Hepatic stellate cell (primary cell): Measurements from ENCODE around the gene ATRAID.
A peak's percentile ranks its signal among the peaks of the same experiment; 100 is the strongest.
"Not testable (repeated sequence)": the region's sequence is repeated elsewhere in the genome, so short reads cannot be mapped to it uniquely, and the experiment has no call there.

ENCODE experiments used
- DNase-seq: peaks from one replicate; pipeline ENCODE4 v3.0.0; 2011; ENCODE audit warnings: low spot score

ATRAID gene

DNA sequence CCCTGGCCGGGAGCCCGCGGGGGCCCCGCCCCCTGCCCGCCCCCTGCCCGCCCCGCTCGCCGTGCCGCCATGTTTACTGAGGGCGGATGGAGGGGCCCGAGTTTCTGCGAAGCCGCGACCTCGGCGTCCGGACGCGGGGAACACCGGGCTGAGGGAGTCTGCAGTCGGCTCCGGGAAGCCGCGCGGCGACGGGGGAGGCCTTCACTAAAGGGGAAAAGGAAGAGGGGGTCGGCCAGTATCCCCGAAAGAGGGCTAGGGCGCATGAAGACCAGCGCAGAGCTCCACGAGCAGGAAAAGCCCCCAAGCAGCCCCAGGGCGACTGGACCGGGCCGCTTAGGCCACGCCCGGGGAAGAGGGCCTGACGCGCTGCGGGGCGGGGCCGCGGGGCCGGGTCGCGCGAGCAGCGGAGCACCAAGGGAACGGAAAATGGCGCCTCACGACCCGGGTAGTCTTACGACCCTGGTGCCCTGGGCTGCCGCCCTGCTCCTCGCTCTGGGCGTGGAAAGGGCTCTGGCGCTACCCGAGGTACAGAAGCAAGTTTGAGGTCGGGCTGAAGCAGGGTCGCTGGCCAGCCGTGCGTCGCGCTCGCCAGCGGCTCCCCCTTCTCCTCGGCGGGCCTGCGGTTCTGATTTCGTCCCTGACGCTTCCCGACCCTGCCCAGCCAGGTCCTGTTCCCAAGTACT lies at the start of gene ATRAID, which contains the start of gene SLC5A6:
Gene ATRAID, plus strand, starts transcription at position 99 of the 683 bp plus-strand sequence. Its CDS starts 328 bp downstream, at position 427.
Gene SLC5A6, minus strand, starts transcription at position 326 of the 683 bp plus-strand sequence. CDS start 4,618 bp downstream, outside the sequence.
- peak; percentile 98 for DNase-seq

DNA sequence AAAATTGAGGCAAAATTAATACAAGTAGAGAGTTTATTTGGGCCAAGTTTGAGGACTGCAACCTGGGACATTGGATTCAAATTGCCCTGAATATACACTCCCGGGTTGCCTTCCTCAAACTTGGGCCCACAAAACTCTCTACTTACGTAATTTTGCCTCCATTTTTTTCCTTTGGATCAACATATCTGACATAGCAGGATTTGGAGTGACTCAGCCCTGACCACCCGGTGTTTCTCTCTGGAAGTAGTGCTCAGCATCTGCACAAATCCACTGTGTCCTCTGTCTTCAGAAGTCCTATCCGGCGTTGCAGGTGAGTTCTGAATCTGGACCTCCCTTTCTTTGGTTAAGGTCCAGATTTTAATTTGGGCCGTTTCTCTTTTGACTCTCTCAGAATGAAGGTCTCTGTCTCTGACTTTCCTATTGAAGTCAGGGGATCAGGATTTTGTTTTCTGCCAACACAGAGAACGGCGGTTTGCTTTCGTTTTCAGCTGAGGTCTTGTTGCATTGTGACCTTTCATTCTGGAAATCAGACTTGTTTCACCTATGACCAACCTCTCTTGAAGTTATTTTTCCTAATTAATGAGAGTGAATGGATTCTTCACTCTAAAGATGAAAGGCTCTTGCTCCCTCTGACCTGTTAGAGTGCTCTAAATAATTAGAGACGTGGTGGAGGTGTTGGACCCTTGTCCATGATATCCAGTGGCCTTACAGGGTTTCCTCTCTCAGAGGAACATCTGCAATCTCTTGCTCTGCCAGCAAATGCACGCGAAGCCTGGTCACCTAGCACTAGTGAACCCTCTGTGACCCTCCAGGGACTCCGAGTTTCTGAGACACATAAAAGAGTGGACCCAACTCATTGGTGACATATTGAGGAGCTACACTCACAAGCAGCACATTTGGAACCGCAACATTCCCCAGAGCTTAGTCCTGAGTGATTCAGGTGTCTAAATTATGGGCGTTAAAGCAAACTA lies 49.4 kb upstream of the ATRAID start:
- peak; percentile 55 for DNase-seq

DNA sequence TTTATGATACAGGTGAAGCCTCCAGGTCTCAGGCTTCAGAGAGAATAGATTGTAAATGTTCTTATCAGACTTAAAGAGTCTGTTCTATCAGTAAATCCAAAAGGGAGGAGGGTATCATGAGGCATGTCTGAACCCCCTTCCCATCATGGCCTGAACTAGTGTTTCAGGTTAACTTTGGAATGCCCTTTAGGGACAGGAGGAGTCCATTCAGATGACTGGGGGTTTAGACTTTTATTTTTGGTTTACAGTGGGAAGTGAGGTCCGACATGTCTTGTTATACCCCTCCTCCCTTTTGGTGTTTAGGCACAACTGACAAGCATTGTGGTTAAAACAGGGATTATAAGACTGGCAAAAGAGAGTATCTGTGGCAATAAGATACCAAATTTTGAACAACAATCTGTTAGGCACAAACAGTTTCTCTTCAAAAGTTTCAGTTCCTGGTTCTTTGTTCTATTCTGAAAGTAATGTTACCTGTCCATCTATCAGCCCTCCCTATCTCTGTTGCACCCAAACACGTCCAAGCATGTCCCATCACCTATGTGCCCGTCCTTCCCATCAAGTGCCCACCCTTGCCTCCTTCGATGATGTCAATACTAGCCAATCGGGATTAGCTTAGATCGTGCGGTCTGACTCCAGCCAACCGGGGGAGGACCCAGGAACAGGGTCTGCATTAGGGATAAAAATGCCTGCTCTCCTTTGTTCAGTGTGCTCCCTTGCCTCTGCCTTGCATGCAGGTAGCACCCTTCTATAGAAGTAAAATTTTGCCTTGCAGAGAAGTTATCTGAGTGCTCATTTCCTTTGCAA lies 46.7 kb upstream of the ATRAID start:
- no peak for DNase-seq

DNA sequence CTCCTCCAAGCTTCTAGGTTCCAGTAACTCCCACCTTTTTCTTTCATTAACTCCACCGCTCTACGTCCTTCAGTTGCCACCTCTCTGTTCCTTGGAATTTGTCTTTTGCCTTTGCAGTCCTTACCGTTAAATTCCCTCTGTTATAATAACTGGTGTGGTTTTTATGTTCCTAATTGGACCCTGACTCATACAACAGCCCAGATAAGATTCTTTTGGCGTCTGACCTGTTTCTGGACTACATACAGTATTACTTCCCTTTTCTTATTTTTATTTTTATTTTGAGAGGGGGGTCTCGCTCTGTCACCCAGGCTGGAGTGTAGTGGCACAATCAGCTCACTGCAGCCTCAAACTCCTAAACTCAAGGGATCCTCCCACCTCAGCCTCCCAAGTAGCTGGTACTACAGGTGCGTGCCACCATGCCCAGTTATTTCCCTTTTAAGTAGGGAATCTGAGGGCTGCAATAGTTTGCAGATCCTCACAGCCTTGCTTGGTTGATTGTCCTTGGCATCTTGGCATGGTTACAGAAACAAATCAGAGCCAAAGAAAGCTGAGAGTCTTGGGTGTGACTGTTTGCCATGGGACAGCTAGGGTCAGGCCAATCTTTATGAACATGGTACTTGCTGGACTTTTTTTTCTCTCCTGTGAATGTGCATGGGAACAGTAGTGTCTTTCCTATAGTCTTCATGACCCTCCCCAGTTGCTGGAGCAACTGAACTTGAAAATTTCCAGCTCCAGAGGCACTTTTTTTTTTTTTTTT lies 41.1 kb upstream of the ATRAID start:
- no peak for DNase-seq

DNA sequence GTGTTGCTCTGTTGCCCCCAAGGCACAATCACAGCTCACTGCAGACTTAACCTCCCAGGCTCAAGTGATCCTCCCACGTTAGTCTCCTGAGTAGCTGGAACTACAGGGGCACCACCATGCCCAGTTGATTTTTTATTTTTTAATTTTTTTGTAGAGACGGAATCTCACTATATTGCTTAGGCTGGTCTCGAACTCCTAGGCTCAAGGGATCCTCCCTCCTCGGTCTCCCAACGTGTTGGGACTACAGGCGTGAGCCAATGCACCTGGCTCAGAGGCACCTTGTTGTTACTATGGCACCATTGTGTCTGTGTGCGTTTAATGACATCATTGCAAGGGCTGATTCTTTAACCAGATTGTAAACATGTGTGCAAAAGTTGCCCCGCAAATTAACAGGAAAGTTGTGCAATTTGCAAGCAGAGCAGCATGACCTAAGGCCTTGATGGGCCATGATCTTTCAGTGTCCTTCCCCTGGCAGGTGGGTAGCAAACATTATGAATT lies 40.4 kb upstream of the ATRAID start:
- no peak for DNase-seq

DNA sequence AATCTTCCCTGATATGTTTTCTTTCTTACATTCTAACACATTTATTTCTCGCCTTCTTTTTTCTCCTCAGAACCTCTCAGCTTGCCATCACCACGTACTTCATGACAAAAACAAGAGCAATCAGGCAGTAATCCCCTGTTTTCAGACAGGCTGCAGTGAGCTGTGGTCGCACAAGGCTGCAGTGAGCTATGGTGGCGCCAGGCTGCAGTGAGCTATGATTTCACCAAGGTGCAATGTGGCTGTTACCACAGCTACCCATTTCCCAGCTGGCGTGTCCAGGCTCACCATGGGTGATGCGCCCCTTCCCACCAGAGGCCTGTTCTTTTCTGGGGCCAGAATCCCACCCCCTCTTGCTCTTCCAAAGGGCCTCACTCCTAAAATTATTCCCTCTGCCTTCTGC lies 37.2 kb upstream of the ATRAID start:
- DNase-seq, result no peak

DNA sequence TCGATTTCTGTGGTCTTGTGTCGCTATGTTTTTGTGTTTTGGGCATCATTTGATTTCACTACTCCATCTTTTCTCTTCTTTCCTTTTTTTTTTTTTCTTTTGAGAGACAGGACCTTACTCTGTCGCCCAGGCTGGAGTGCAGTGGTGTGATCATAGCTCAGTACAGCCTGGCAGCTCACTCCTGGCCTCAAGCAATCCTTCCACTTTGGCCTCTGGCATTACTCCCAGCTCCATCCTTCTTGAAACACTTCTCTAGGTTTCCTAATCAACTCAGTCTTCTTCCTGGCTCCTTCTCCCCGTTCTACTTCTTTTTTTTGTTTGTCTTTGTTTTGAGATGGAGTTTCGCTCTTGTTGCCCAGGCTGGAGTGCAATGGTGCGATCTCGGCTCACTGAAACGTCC lies 36.5 kb upstream of the ATRAID start:
- DNase-seq, result no peak

GRCh38 chr2:27175781-27176180 lies 36.1 kb upstream of the ATRAID start:
- not testable (repeated sequence) for DNase-seq

DNA sequence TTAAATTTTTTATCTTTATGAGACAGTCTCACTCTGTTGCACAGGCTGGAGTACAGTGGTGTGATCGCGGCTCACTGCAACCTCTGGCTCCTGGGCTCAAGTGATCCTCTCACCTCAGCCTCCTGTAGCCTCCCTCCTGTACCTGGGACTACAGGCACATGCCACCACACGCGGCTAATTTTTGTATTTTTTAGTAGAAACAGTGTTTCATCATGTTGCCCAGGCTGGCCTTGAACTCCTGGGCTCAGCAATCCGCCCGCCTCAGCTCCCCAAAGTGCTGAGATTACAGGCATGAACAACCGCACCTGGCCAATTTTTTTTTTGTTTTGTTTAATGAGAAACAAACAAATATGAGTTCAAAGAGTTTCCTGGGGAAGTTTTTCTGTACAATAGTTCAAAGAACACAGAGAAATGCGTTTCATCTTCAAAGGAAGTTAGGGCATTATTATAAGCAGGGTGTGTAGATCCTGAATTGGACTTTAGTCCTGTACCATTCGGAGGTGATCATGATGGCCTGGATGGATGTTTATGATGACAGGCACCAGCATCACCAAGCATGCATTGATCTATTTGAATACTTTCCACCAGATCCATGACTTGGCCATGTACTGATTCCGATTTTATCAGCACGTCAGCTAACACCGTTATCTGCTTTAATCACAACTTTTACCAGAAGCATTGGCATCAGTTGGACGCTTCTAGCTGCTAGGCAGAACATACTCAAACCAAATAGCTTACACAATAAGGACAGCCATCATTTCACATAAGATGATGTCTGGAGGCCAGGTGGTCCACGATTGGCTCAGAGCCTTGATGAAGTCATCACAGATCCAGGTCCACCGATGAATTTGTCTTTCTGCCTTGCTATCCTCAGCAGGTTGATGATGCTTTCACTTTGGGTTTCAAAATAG lies 34.1 kb upstream of the ATRAID start:
- DNase-seq, result no peak

DNA sequence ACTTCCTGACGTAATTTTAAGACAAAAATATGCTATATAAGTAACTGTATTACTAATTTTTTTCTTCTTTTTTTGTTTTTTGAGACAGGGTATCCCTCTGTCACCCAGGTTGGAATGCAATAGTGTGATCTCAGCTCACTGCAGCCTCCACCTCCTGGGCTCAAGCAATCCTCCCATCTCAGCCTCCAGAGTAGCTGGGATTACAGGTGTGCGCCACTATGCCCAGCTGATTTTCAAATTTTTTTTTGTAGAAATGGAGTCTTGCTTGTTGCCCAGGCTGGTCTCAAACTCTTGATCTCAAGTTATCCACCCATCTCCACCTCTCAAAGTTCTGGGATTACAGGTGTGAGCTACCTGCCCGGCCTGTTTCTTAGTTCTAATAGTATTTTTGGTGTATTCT lies 33.4 kb upstream of the ATRAID start:
- no peak for DNase-seq

DNA sequence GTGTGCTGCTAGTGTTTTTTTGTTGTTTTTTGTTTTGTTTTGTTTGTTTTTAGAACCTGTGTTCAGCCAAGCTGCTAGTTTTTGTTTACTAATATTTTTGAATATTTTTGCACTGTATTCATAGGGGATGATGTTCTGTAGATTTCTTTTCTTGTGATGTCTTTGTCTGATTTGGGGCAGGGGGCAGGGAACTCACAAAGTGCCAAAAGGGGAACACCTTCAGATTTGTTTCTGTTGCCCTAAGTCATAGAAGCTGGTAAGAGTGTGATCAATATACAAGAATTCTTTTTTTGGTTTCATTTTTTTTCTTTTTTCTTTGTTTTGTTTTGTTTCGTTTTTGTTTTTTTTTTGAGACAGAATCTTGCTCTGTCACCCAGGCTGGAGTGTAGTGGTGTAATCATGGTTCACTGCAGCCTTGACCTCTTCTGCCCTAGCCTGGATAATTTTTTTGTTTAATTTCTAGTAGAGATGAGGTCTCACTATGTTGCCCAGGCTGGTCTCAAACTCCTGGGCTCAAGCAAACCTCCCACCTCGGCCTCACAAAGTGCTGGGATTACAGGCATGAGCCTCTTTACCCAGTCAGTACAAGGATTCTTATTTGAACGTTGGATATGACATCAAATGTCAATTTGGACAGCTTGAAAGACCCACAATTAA lies 32.4 kb upstream of the ATRAID start:
- no peak for DNase-seq

DNA sequence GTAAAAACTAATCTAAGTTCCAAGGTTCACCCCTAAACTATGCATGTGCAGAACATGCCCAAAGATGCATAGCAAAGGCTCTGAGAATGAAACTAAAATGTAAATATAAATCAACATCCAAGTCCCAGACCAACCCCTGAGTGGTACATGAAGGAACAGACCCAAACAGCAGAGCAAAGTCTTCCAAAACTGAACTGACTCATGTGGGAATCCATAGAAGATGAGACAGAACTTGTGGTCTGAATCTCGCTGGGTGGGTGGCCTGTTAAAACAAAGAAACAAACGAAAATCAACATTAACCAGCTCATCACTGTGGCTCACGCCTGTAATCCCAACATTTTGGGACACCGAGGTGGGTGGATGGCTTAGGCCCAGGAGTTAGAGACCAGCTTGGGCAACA lies 29.5 kb upstream of the ATRAID start:
- peak; percentile 41 for DNase-seq

- no peak for DNase-seq
These were observed 27.7 kb upstream of the ATRAID start for GRCh38 chr2:27184115-27184514.

DNA sequence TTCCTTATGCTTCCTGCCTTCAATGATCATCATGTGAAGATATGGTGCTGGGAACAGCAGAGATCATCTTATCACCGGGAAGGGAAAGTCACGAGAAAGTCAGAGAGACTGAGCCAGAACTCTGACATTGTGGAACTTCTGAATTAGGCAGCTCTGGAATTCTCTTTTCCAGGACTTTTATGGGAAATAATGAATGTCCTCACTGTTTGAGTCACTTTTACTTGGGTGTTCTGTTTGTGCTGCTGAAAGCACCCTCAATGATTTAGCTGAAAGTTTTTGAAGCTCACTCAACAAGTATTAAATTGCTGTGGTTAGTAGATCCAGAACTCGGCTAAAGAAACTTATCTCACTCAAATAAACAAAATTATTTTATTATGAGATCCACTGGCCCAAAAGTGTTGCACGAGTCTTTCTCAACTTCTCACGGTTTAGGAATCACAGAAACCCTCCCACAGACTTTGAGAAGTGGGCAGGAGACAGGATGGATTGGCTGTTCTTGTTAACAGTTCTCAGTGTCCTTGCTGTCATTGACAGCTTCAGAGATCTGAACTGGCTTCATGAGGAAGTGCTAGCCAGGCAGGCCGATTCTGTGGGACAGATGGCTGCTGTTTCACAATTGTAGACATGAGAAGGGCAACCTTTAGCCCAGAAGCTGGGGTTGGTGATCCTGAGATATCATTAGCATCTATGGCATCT lies 26.4 kb upstream of the ATRAID start:
- peak; percentile 67 for DNase-seq

DNA sequence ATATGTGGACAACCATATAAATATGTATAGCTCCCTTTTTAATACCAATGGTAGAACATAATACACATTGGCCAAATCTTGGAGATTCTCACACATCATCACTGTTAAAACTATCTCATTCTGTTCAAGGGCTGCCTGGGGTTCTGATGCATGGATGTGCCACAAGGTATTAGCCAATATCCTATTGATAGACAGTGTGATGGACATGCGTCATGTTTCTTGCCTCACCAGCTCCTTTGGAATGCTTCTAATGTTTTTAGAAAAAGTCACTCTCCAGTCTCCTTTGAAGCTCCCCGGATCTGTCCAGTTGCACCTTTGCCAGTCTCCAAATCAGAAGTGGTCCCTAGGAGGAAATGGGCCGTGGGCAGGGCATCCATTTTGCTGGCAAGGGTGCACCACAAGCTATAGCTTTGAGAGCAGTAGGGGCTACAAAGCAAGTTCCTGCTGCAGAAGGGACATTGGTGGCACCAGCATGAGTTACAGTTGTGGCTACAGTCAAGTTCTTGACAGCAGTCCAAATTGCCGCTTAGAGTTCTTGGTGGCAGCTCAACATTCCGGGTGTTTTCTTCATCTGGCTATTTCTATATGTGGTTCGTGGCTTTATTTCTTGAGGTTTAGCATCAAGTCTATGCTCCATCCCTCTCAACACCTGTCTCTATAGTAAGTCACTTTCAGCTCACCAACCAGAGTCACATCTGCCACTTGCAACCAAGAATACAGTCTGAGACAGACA lies 25.1 kb upstream of the ATRAID start:
- DNase-seq, result no peak

- DNase-seq, result no peak
These were observed 21.9 kb upstream of the ATRAID start for GRCh38 chr2:27189989-27190388.

DNA sequence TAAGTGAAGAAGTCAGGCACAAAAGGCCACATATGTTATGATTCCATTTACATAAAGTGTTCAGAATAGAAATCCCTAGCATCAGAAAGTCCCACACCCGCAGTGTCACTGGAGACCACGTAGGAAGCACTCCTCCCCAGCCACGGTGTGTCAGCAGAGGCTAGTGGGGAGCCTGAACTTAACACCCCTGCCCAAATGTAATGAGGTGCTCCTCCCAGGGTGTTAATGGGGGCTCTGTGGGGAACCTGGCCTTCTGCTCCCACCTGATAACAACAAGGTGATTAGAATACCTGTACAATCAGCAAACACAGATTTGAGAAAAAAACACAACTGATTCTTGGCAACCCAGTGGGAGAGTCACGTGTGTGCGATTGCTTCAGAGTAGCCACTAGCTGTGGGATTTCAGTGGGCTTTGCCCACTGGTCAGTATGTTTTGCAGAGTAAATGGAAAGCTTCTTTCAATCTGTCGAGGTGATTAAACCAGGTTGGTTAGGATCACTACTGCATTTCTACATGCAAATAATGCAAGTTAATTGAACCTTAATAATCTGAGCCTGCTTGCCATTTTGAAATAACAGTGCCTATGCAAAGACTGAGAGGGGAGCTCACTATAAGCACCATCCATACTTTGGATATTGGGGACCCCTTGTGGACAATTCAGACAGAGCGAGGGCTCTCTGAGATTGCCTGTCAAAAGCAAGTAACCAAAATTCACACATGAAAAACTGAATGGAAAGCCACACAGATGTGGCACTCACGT lies 20.6 kb upstream of the ATRAID start:
- DNase-seq, result peak; percentile 47
